ENCODE results near the gene SHD. TPM values are rescaled to one million over a fixed set of nuclear protein-coding genes. Genes with fewer than 3 reads are reported as not detected.

The SHD gene
- total RNA-seq, 1 donor from 2014 or later = not detected

GRCh38 chr19:4277191-4277696, 1.8 kb upstream of the SHD start:
- no peak for DNase-seq (ENCODE audit: low read depth)
- no peaks in the 10 kb centered on the region for H3K36me3 ChIP-seq (ENCODE audit: control insufficient read depth, insufficient read depth, low read length)
- no peak for TF ChIP-seq CTCF (IDR thresholded peaks at IDR 0.05; ENCODE audit: insufficient read depth, low read length, severe bottlenecking)
- no peak overlapping the region for H3K4me3 ChIP-seq (ENCODE audit: low read depth, low read length)
- FAIRE-seq = no peak
- peaks cover 12% of the 10 kb centered on the region for H3K27me3 ChIP-seq (ENCODE audit: control insufficient read depth, insufficient read depth, low read length)

GRCh38 chr19:4278010-4278409, 1.1 kb upstream of the SHD start:
- FAIRE-seq = no peak
- no peak for TF ChIP-seq CTCF (IDR thresholded peaks at IDR 0.05; ENCODE audit: insufficient read depth, low read length, severe bottlenecking)
- Histone ChIP-seq H3K36me3 (ENCODE audit: control insufficient read depth, insufficient read depth, low read length) (no peaks in the 10 kb centered on the region), H3K27me3 (ENCODE audit: control insufficient read depth, insufficient read depth, low read length) (peaks cover 12% of the 10 kb centered on the region), H3K4me3 (ENCODE audit: low read depth, low read length) (no peak overlapping the region)
- DNase-seq (ENCODE audit: low read depth) = no peak

- TF ChIP-seq CTCF (IDR thresholded peaks at IDR 0.05; ENCODE audit: insufficient read depth, low read length, severe bottlenecking) = no peak
- no peak overlapping the region for H3K4me3 ChIP-seq (ENCODE audit: low read depth, low read length)
Observed at GRCh38 chr19:4279267-4279529, 132 bp downstream of the SHD start.

GRCh38 chr19:4279530-4280422, 710 bp downstream of the SHD start:
- DNase-seq (ENCODE audit: low read depth) = no peak
- H3K4me3 ChIP-seq (ENCODE audit: low read depth, low read length) = no peak overlapping the region
- TF ChIP-seq CTCF (IDR thresholded peaks at IDR 0.05; ENCODE audit: insufficient read depth, low read length, severe bottlenecking) = no peak
- H3K36me3 ChIP-seq (ENCODE audit: control insufficient read depth, insufficient read depth, low read length) = no peaks in the 10 kb centered on the region
- no peak for FAIRE-seq
- H3K27me3 ChIP-seq (ENCODE audit: control insufficient read depth, insufficient read depth, low read length) = peaks cover 12% of the 10 kb centered on the region

More at GRCh38 chr19:4279267-4279529, 132 bp downstream of the SHD start:
- FAIRE-seq (no peak), DNase-seq (ENCODE audit: low read depth) (no peak)
- Histone ChIP-seq H3K27me3 (ENCODE audit: control insufficient read depth, insufficient read depth, low read length) (peaks cover 12% of the 10 kb centered on the region), H3K36me3 (ENCODE audit: control insufficient read depth, insufficient read depth, low read length) (no peaks in the 10 kb centered on the region)

GRCh38 chr19:4284176-4284958, 5.3 kb downstream of the SHD start:
- H3K27me3 ChIP-seq (ENCODE audit: control insufficient read depth, insufficient read depth, low read length) = peaks cover 5% of the 10 kb centered on the region
- no peak for FAIRE-seq
- H3K36me3 ChIP-seq (ENCODE audit: control insufficient read depth, insufficient read depth, low read length) = no peaks in the 10 kb centered on the region
- no peak for DNase-seq (ENCODE audit: low read depth)
- TF ChIP-seq CTCF (IDR thresholded peaks at IDR 0.05; ENCODE audit: insufficient read depth, low read length, severe bottlenecking) = no peak
- no peak overlapping the region for H3K4me3 ChIP-seq (ENCODE audit: low read depth, low read length)
